Measurements from ENCODE around the gene NOTCH1. TPM values are rescaled to one million over a fixed set of nuclear protein-coding genes. Genes with fewer than 3 reads are reported as not detected.
A peak's percentile ranks its signal among the peaks of the same experiment; 100 is the strongest.

Gene NOTCH1
- total and polyA plus RNA-seq, 2 of the 8 experiments (the other 6 are each of a cell fraction or from before 2014, with no cell fraction given): 6.9 to 55.6 TPM

DNA sequence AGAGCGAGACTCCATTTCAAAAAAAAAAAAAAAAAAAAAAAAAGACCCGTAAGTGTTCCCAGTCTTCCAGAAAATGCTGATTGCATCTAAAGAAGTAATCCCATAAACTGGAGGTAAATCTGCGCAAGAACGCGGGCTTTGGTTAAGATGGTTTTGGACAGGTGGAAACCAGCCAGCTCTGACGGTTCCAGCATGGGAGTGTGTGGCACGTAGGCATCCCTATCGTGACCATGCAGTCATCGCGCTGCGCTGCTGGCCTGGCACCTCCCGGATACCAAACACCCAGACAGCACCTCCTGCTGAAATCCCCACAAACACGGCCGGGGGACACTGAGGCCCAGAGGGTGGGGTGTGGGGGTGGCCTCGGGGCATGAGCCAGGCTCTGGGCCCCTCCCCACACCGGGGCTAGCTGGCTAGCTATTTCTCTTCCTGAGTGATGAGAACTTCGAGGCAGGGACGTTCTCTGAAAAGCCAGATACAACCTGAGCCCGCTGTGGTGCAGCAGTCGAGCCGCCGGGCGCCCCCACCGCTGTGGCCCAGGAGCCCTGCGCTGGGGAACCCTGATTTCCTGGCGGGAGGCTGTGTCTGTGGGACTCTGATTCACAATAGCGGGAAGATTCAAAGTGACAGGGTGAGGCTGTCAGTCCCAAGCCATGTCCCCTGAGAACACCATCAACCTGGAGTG, 32.2 kb upstream of the NOTCH1 start:
- no peak for TF ChIP-seq TBP (IDR thresholded peaks at IDR 0.05; ENCODE audit: low read depth, low read length)
- TF ChIP-seq CBX5 (IDR thresholded peaks at IDR 0.05; ENCODE audit: low read depth, low read length): no peak
- no peak for TF ChIP-seq TAF1 (IDR thresholded peaks at IDR 0.05; ENCODE audit: low read depth, low read length)
- no peak for TF ChIP-seq BACH1 (IDR thresholded peaks at IDR 0.05; ENCODE audit: low read length)
- no peak for TF ChIP-seq JUND (IDR thresholded peaks at IDR 0.05; ENCODE audit: low read length)
- TF ChIP-seq EZH2 (IDR thresholded peaks at IDR 0.05; ENCODE audit: low read depth, low read length, severe bottlenecking): no peak
- no peak for TF ChIP-seq CHD1 (IDR thresholded peaks at IDR 0.05; ENCODE audit: low read depth, low read length)
- no peak for TF ChIP-seq CEBPB (IDR thresholded peaks at IDR 0.05; ENCODE audit: low read depth, low read length)
- TF ChIP-seq KDM5A (IDR thresholded peaks at IDR 0.05; ENCODE audit: low read length): no peak
- no peak for TF ChIP-seq HDAC6 (IDR thresholded peaks at IDR 0.05; ENCODE audit: low read depth, low read length)
- TF ChIP-seq SRF (IDR thresholded peaks at IDR 0.05; ENCODE audit: low read depth, low read length): no peak
- TF ChIP-seq BRCA1 (IDR thresholded peaks at IDR 0.05; ENCODE audit: low read depth, low read length): no peak
- H3K79me1 ChIP-seq (ENCODE audit: low read depth, low read length): no peaks in the 10 kb centered on the region; the same call in 1 of the 2 replicates
- H4K91ac ChIP-seq (replicated peaks; ENCODE audit: insufficient read length, low read length): no peak overlapping the region
- FAIRE-seq (no peak), DNase-seq (ENCODE audit: low read depth in 1 of 2, low spot score in 2 of 2) (no peak)
- H3K23me2 ChIP-seq (ENCODE audit: low read depth, low read length): peaks cover 17% of the 10 kb centered on the region; the same call in 1 of the 2 replicates
- 0 out of 2 replicates have a peak overlapping the region, but pooled peaks have one; percentile 94 for H2BK12ac ChIP-seq (ENCODE audit: low read depth, low read length)
- H3K4me3 ChIP-seq (ENCODE audit: extremely low read depth in 1 of 4, insufficient read depth in 2 of 4, low read depth in 3 of 4, low read length in 4 of 4): no peak overlapping the region
- no peaks in the 10 kb centered on the region; a peak in 2 of 4 replicates for H3K9me3 ChIP-seq (ENCODE audit: insufficient read depth in 2 of 2, low read depth in 1 of 2, low read length in 1 of 2)
- no peak overlapping the region for H3K23ac ChIP-seq (ENCODE audit: insufficient read length)
- H3K4me1 ChIP-seq (replicated peaks in 1 of 4; ENCODE audit: control insufficient read depth in 3 of 4, insufficient read depth in 4 of 4, low read length in 3 of 4): peaks cover 9 to 20% (median 15%) of the 10 kb centered on the region in 4 experiments
- no peaks in the 10 kb centered on the region; a peak in 1 of 7 replicates for H3K27me3 ChIP-seq (replicated peaks in 1 of 4; ENCODE audit: control insufficient read depth in 3 of 4, extremely low read depth in 1 of 4, insufficient read depth in 3 of 4, low read length in 3 of 4)
- H3K4ac ChIP-seq (replicated peaks; ENCODE audit: insufficient read length, low read depth, low read length): no peak overlapping the region
- no peak overlapping the region; the same call in 1 of the 2 replicates for H2BK5ac ChIP-seq (ENCODE audit: low read depth, low read length)
- no peak overlapping the region for H3K14ac ChIP-seq (ENCODE audit: insufficient read length)
- ChIA-PET POLR2A (ENCODE audit: partially characterized antibody) (interaction anchor here (0.7 to 2.1 kb wide), 5 partner anchors 10 to 36 kb away, joined by 3 to 14 read pairs (median 3); no protein-coding TSS in a partner anchor), CTCF (ENCODE audit: partially characterized antibody) (interaction anchor here (0.7 to 2.7 kb wide), 12 partner anchors 9 to 94 kb away, joined by 3 to 8 read pairs (median 4); no protein-coding TSS in a partner anchor)
- H3K79me2 ChIP-seq (ENCODE audit: control insufficient read depth in 1 of 2, insufficient read depth in 2 of 2, low read length in 2 of 2): no peaks in the 10 kb centered on the region
- no peak overlapping the region for H2AFZ ChIP-seq (ENCODE audit: low read length)
- H3K9ac ChIP-seq (replicated peaks in 1 of 4; ENCODE audit: extremely low read depth in 1 of 4, low read depth in 3 of 4, low read length in 3 of 4): no peak overlapping the region
- H4K8ac ChIP-seq (ENCODE audit: extremely low read depth, insufficient read depth, low read length): no peak overlapping the region
- WGBS, 2 experiments (ENCODE audit: extremely low coverage in 1 of 2, insufficient coverage in 1 of 2, insufficient read length in 1 of 2, insufficient replicate concordance in 2 of 2, low coverage in 1 of 2, low lambda C conversion rate in 2 of 2, missing lambda C conversion rate in 1 of 2): 74% methylated on average over 21 of the region's 27 CpGs; no CpG with 5 or more reads in 1 of the 2 experiments
- H3K18ac ChIP-seq (ENCODE audit: extremely low read depth, low read length): no peak overlapping the region
- no peak overlapping the region for H3K27ac ChIP-seq (ENCODE audit: low read depth, low read length)
- H4K5ac ChIP-seq (ENCODE audit: insufficient read length, low read depth, low read length): no peak overlapping the region
- H4K20me1 ChIP-seq (replicated peaks in 1 of 2; ENCODE audit: control insufficient read depth in 1 of 2, insufficient read depth in 2 of 2, low read length in 2 of 2): peaks cover 0 to 3% of the 10 kb centered on the region in 2 experiments
- no peak overlapping the region for H3K4me2 ChIP-seq (ENCODE audit: insufficient read depth in 1 of 2, low read depth in 2 of 2, low read length in 2 of 2)
- no peak overlapping the region for H2BK15ac ChIP-seq (ENCODE audit: low read length)
- H3K56ac ChIP-seq (replicated peaks; ENCODE audit: insufficient read length, low read depth, low read length): no peak overlapping the region
- H2BK20ac ChIP-seq (ENCODE audit: low read length): peak overlapping the region; percentile 29; the same call in 1 of the 2 replicates
- no peak overlapping the region for H2BK120ac ChIP-seq (replicated peaks; ENCODE audit: low read depth, low read length)
- no peaks in the 10 kb centered on the region for H3K36me3 ChIP-seq (ENCODE audit: control insufficient read depth in 2 of 4, insufficient read depth in 4 of 4, low read length in 3 of 4)
- H2AK5ac ChIP-seq (ENCODE audit: low read depth, low read length): no peak overlapping the region
